Measurements from ENCODE around the gene CD58.

CD58 gene

DNA sequence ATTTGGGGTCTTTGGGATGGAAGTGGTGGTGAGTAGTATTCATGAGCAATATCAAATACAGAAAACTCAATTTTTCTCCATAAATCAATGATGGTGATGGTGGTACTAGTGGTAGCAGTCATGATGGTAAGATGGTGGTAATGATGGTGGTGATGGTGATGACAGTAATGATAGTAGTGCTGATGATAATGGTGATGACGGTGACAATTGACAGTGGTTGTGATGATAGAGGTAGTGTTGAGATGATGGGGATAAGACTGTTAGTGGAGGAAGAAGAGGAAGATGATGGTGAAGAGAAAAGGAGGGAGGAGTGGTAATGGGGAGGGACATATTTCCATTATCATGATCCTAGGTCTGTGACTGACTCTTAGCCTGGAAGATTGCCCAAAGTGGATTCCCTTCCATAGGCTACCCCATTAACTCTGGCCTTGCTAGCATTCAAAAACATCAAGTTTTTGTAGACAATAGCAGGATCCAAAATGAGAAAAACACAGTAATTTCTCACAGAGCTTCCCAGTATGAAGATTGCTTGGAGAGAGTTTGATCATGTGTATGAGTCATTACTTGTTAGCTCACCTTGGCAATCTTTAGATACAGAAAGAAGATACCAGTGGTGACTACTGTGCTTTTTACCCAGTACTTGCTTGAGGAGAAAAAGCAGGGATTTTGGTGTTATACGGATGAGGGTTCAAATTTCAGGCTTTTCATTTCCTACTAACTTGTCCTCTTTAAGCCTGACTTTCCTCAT is 103.8 kb downstream of the CD58 start:
- DNase-seq (ENCODE audit: low spot score) = no peak

- no peak for DNase-seq (ENCODE audit: low spot score)
Observed at GRCh38 chr1:116465845-116466685, 104.8 kb downstream of the CD58 start.

DNA sequence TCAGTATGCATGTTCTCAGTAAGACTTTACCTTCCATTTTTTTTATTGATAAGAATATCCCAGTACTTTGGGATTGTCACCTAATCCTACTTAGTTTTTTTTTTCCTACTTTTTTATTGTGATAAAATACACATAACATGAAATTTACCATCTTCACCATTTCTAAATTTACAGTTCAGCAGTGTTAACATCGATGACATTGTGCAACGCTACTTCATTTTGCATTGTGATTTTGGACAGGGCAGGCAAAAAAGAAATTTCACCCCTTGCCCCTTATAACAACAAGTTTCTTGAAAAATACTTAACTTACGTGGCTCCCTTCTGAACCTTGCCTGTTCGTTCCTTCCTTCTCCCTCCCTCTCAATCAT is 105.4 kb downstream of the CD58 start:
- DNase-seq (ENCODE audit: low spot score) = no peak
